Heart left ventricle (tissue), 16 donors: ENCODE results near the gene PPM1A. TPM values are rescaled to one million over a fixed set of nuclear protein-coding genes. Genes with fewer than 3 reads are reported as not detected.

ENCODE experiments used
- ATAC-seq, 4 donors: fragments of 200-7000 bp; cut with Tn5 transposase; one replicate each; pipeline ENCODE4 v1.9.1; 2020 to 2022; ENCODE audit warnings: moderate library complexity in 4 of 4, mild to moderate bottlenecking in 3 of 4, moderate number of reproducible peaks in 1 of 4
- DNase-seq, 5 donors: peaks; one replicate each; pipeline ENCODE4 v3.0.0-alpha.2; 2020
- H3K27ac ChIP-seq, 12 donors: fragments of 200-600 bp; sonication (generic) in 4 of 12; one replicate each; pipeline versions ENCODE4 v1.5.0 to v1.8.0; 2016 to 2022; ENCODE audit warnings: mild to moderate bottlenecking in 2 of 12
- H3K27me3 ChIP-seq, 9 donors: fragments of 200-600 bp; sonication (generic) in 2 of 9; one replicate each; pipeline versions ENCODE4 v1.5.1 to v1.8.0; 2016 to 2022; ENCODE audit warnings: mild to moderate bottlenecking in 3 of 9
- H3K36me3 ChIP-seq, 9 donors: fragments of 200-600 bp; sonication (generic) in 2 of 9; one replicate each; pipeline versions ENCODE4 v1.5.0 to v1.8.0; 2018 to 2022; ENCODE audit warnings: mild to moderate bottlenecking in 2 of 9
- H3K4me1 ChIP-seq, 12 donors: fragments of 200-600 bp; sonication (generic) in 4 of 12; one replicate each; pipeline versions ENCODE4 v1.5.0 to v1.8.0; 2016 to 2022; ENCODE audit warnings: mild to moderate bottlenecking in 3 of 12
- H3K4me3 ChIP-seq, 12 donors: fragments of 200-600 bp; sonication (generic) in 4 of 12; one replicate each; pipeline versions ENCODE4 v1.5.0 to v1.8.0; 2017 to 2022; ENCODE audit warnings: mild to moderate bottlenecking in 9 of 12, moderate library complexity in 4 of 12
- H3K9me3 ChIP-seq, 12 donors: fragments of 200-600 bp; sonication (generic) in 4 of 12; one replicate each; pipeline versions ENCODE4 v1.5.0 to v1.8.0; 2016 to 2022; ENCODE audit warnings: mild to moderate bottlenecking in 1 of 12
- POLR2A ChIP-seq, 2 donors: fragments of 450-650 bp; IDR thresholded peaks; one replicate each; pipeline ENCODE4 v1.6.1; 2017; ENCODE audit warnings: antibody characterized with exemption in 2 of 2, mild to moderate bottlenecking in 2 of 2, moderate library complexity in 2 of 2
- WGBS, 4 donors: extraction: QIAGEN DNeasy Blood & Tissue Kit in 2 of 4; methylation state at CpG; one replicate each; pipeline versions ENCODE4 v1.1.5 to v1.1.7; 2013 to 2018; 5-methylcytosine and 5-hydroxymethylcytosine counted together
- intact Hi-C, 10 donors: fragments of 100-400 bp; cut with DNase I; formaldehyde crosslinking; loops; one replicate each; pipeline versions ENCODE4 v1.11.1 to v1.14.2; 2022
- polyA plus RNA-seq, 2 donors: library from polyadenylated mRNA; stranded (reverse); fragments of 200-250 nt; gene quantifications; one replicate each; pipeline ENCODE4 v1.2.3, GENCODE V29; 2013
- total RNA-seq, 9 donors: library from RNA; depleted of rRNA in 2 of 9; stranded (reverse); fragments of >200 nt in 2 of 9; fragmentation: NEBNext Ultra II Directional in 3 of 9; extraction: Animal tissue kit (Norgen Biotek cat#: 25700) in 3 of 9; gene quantifications; one replicate each; pipeline versions ENCODE4 v1.1.0 to v1.2.4, GENCODE V29; 2016 to 2023
- TF ChIP-seq, protein P1 (sequence below), 12 donors: fragments of 200-600 bp; sonication (generic) in 4 of 12; IDR thresholded peaks; one replicate each; pipeline versions ENCODE4 v1.5.0 to v1.8.0; 2018 to 2022; ENCODE audit warnings: antibody characterized with exemption in 12 of 12, mild to moderate bottlenecking in 5 of 12
- donor health status: ischemic (EF 13 %, LVEDD 7.1; RV severe dilation, severe dysfunction).
- donor health status: healthy with polysubstance abuse.
- donor health status: DM: no; HTN: yes; CAD: no.
- donor health status: DM: no; HTN: no; CAD: no.
- donor health status: ischemic (EF 25% LVEDD 6.9; RV normal size, moderate dysfunction).
- donor health status: ischemic (EF 25% LVEDD 5.7; RV mildly dilated, moderate dysfunction).
- donor health status: healthy.
- donor health status: DM: yes; HTN: yes; CAD: no.
- donor health status: ischemic (EF 35%, LVEDD 5.7; RV mildly dilated, moderate dysfunction).
- donor health status: nonischemic (EF 11% LVEDD 7.7; RV severe dilation, severe dysfunction).
- donor health status: DM: yes; HTN: yes; CAD: no.
- donor health status: PGD.
- donor health status: ischemic (EF 29% LVEDD 5.4; RV normal size, mild dysfunction).
- donor health status: nonischemic (EF 23%, LVEDD 6.1; RV moderate dilation, normal function).

The PPM1A gene
- total and polyA plus RNA-seq, 11 donors = 27.7 to 126 (median 91.6) TPM

DNA sequence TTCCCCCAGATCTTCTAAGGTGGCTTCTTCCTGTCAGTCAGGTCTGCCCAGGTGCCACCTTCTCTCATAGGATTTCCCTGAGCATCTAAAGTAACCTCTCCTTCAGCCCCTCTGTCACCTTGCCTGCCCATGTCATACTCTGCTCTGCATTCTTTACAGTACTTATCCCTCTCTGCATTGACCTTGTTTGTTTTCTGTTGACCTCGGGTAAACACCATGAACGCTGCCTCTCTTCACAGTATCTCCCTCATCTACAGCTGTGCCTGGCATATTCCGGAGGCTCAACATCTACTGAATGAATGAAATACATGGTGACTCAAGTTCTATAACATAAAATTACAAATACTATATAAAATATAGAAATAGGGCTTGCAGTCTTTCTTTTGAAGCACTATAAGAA, 10.1 kb upstream of the PPM1A start:
- TF ChIP-seq, protein P1, sequence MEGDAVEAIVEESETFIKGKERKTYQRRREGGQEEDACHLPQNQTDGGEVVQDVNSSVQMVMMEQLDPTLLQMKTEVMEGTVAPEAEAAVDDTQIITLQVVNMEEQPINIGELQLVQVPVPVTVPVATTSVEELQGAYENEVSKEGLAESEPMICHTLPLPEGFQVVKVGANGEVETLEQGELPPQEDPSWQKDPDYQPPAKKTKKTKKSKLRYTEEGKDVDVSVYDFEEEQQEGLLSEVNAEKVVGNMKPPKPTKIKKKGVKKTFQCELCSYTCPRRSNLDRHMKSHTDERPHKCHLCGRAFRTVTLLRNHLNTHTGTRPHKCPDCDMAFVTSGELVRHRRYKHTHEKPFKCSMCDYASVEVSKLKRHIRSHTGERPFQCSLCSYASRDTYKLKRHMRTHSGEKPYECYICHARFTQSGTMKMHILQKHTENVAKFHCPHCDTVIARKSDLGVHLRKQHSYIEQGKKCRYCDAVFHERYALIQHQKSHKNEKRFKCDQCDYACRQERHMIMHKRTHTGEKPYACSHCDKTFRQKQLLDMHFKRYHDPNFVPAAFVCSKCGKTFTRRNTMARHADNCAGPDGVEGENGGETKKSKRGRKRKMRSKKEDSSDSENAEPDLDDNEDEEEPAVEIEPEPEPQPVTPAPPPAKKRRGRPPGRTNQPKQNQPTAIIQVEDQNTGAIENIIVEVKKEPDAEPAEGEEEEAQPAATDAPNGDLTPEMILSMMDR (IDR thresholded peaks at IDR 0.05) = no peak
- TF ChIP-seq POLR2A (IDR thresholded peaks at IDR 0.05) = no peak
- WGBS, 4 donors = 75 to 84% (median 76%) methylated on average over 3 of the region's 3 CpGs
- H3K9me3 ChIP-seq = no peaks in the 10 kb centered on the region
- no peaks in the 10 kb centered on the region for H3K36me3 ChIP-seq
- ATAC-seq (no peak), DNase-seq (no peak)
- no peaks in the 10 kb centered on the region for H3K27me3 ChIP-seq
- intact Hi-C loops = no loop called here
- peaks cover 0 to 9% (median 0%) of the 10 kb centered on the region in 12 donors for H3K4me1 ChIP-seq
- H3K27ac ChIP-seq = no peak overlapping the region
- no peak overlapping the region for H3K4me3 ChIP-seq

GRCh38 chr14:60240139-60240856, 8.7 kb upstream of the PPM1A start:
- intact Hi-C loops = loop anchor here in 1 of 10 donors (10.0 kb wide), 1 partner anchor 155 kb away; no protein-coding TSS in a partner anchor
- Histone ChIP-seq H3K9me3 (no peaks in the 10 kb centered on the region), H3K4me3 (no peak overlapping the region), H3K4me1 (peaks cover 0 to 4% (median 0%) of the 10 kb centered on the region in 12 donors), H3K27me3 (no peaks in the 10 kb centered on the region), H3K27ac (no peak overlapping the region), H3K36me3 (no peaks in the 10 kb centered on the region)
- TF ChIP-seq, protein P1 (IDR thresholded peaks at IDR 0.05) = no peak
- TF ChIP-seq POLR2A (IDR thresholded peaks at IDR 0.05) = no peak
- no peak for DNase-seq
- 72 to 77% (median 75%) methylated on average over 7 of the region's 7 CpGs for WGBS, 4 donors
- ATAC-seq = peak; percentile 55 to 66 (median 64)

- intact Hi-C loops = loop anchor here in 1 of 10 donors (10.0 kb wide), 1 partner anchor 156 kb away; no protein-coding TSS in a partner anchor
- DNase-seq = no peak
- no peaks in the 10 kb centered on the region for H3K27me3 ChIP-seq
- no peak for ATAC-seq
- no peak for TF ChIP-seq POLR2A (IDR thresholded peaks at IDR 0.05)
- TF ChIP-seq, protein P1 (IDR thresholded peaks at IDR 0.05) = no peak
- no peaks in the 10 kb centered on the region for H3K36me3 ChIP-seq
- H3K4me3 ChIP-seq = no peak overlapping the region
- H3K27ac ChIP-seq = no peak overlapping the region
- no peaks in the 10 kb centered on the region for H3K9me3 ChIP-seq
- H3K4me1 ChIP-seq = peaks cover 0 to 4% (median 0%) of the 10 kb centered on the region in 12 donors
- 40 to 42% (median 40%) methylated on average over 1 of the region's 1 CpG for WGBS, 4 donors
Measured at GRCh38 chr14:60241091-60241490, 7.9 kb upstream of the PPM1A start.

GRCh38 chr14:60242429-60242828, 6.6 kb upstream of the PPM1A start:
- 83 to 88% (median 86%) methylated on average over 2 of the region's 2 CpGs for WGBS, 4 donors
- no peaks in the 10 kb centered on the region for H3K27me3 ChIP-seq
- no peaks in the 10 kb centered on the region for H3K9me3 ChIP-seq
- ATAC-seq (no peak), DNase-seq (no peak)
- no peak for TF ChIP-seq POLR2A (IDR thresholded peaks at IDR 0.05)
- TF ChIP-seq, protein P1 (IDR thresholded peaks at IDR 0.05) = no peak
- peaks cover 0 to 6% (median 0%) of the 10 kb centered on the region in 12 donors for H3K4me1 ChIP-seq
- no peaks in the 10 kb centered on the region for H3K36me3 ChIP-seq
- H3K27ac ChIP-seq = no peak overlapping the region
- intact Hi-C loops = loop anchor here in 1 of 10 donors (10.0 kb wide), 1 partner anchor 158 kb away; no protein-coding TSS in a partner anchor
- H3K4me3 ChIP-seq = no peak overlapping the region
